ENCODE results near the gene IRF2BP2. TPM values are rescaled to one million over a fixed set of nuclear protein-coding genes. Genes with fewer than 3 reads are reported as not detected.

The IRF2BP2 gene
- total and polyA plus RNA-seq, 2 of the 13 experiments (the other 11 are each of a cell fraction or from before 2014, with no cell fraction given), result 140 to 147 TPM

GRCh38 chr1:234602334-234603220 lies 7.4 kb downstream of the IRF2BP2 start (continued):
- TF ChIP-seq SMAD1 (CRISPR knock-in tag; IDR thresholded peaks at IDR 0.05; ENCODE audit: borderline replicate concordance, low read depth), result no peak
- TF ChIP-seq KLF11 (CRISPR knock-in tag; IDR thresholded peaks at IDR 0.05), result no peak
- TF ChIP-seq POLR2AphosphoS5 (IDR thresholded peaks at IDR 0.05; ENCODE audit: low read depth, low read length), result peak; percentile 87
- peak; percentile 5 for TF ChIP-seq HNRNPK (IDR thresholded peaks at IDR 0.05; ENCODE audit: low read depth, low read length, poor library complexity, severe bottlenecking)
- no peak; the same call in 1 of the 2 replicates for TF ChIP-seq ZZZ3 (CRISPR knock-in tag; IDR thresholded peaks at IDR 0.05; ENCODE audit: borderline replicate concordance)
- TF ChIP-seq ZNF747 (CRISPR knock-in tag; IDR thresholded peaks at IDR 0.05; ENCODE audit: borderline replicate concordance), result 0 out of 2 replicates have a peak, but pooled peaks have one; percentile 45
- no peak for TF ChIP-seq PHF8 (CRISPR knock-in tag; IDR thresholded peaks at IDR 0.05)
- no peak for TF ChIP-seq HCFC1 (IDR thresholded peaks at IDR 0.05; ENCODE audit: low read depth, low read length)
- no peak for TF ChIP-seq ARID2 (CRISPR knock-in tag; IDR thresholded peaks at IDR 0.05; ENCODE audit: borderline replicate concordance)
- peak; percentile 49; the same call in 1 of the 2 replicates for TF ChIP-seq ELF1 (CRISPR knock-in tag; IDR thresholded peaks at IDR 0.05)
- no peak for TF ChIP-seq ZNF230 (CRISPR knock-in tag; IDR thresholded peaks at IDR 0.05)
- no peak for TF ChIP-seq SRSF1 (optimal IDR thresholded peaks at IDR 0.05; ENCODE audit: low read depth, low read length)
- peak; percentile 61 for TF ChIP-seq HDAC1 (CRISPR knock-in tag; IDR thresholded peaks at IDR 0.05)
- no peak for TF ChIP-seq HHEX (CRISPR knock-in tag; IDR thresholded peaks at IDR 0.05)
- no peak for TF ChIP-seq ZNF20 (CRISPR knock-in tag; IDR thresholded peaks at IDR 0.05)
- no peak for TF ChIP-seq RCOR2 (CRISPR knock-in tag; IDR thresholded peaks at IDR 0.05)
- TF ChIP-seq CBX1 (IDR thresholded peaks at IDR 0.05; ENCODE audit: low read depth), result peak; percentile 69
- TF ChIP-seq KLF13 (CRISPR knock-in tag; IDR thresholded peaks at IDR 0.05), result no peak
- TF ChIP-seq FOXA1 (IDR thresholded peaks at IDR 0.05), result no peak
- peak; percentile 79 for TF ChIP-seq FOXA1 (CRISPR knock-in tag; IDR thresholded peaks at IDR 0.05)
- no peak for TF ChIP-seq ZFP36L1 (CRISPR knock-in tag; IDR thresholded peaks at IDR 0.05)
- TF ChIP-seq, protein P1, sequence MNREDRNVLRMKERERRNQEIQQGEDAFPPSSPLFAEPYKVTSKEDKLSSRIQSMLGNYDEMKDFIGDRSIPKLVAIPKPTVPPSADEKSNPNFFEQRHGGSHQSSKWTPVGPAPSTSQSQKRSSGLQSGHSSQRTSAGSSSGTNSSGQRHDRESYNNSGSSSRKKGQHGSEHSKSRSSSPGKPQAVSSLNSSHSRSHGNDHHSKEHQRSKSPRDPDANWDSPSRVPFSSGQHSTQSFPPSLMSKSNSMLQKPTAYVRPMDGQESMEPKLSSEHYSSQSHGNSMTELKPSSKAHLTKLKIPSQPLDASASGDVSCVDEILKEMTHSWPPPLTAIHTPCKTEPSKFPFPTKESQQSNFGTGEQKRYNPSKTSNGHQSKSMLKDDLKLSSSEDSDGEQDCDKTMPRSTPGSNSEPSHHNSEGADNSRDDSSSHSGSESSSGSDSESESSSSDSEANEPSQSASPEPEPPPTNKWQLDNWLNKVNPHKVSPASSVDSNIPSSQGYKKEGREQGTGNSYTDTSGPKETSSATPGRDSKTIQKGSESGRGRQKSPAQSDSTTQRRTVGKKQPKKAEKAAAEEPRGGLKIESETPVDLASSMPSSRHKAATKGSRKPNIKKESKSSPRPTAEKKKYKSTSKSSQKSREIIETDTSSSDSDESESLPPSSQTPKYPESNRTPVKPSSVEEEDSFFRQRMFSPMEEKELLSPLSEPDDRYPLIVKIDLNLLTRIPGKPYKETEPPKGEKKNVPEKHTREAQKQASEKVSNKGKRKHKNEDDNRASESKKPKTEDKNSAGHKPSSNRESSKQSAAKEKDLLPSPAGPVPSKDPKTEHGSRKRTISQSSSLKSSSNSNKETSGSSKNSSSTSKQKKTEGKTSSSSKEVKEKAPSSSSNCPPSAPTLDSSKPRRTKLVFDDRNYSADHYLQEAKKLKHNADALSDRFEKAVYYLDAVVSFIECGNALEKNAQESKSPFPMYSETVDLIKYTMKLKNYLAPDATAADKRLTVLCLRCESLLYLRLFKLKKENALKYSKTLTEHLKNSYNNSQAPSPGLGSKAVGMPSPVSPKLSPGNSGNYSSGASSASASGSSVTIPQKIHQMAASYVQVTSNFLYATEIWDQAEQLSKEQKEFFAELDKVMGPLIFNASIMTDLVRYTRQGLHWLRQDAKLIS (CRISPR knock-in tag; IDR thresholded peaks at IDR 0.05), result peak; percentile 96; the same call in 1 of the 2 replicates
- peak; percentile 83 for TF ChIP-seq RBFOX2 (IDR thresholded peaks at IDR 0.05; ENCODE audit: low read depth, low read length)
- no peak for TF ChIP-seq AGO1 (IDR thresholded peaks at IDR 0.05; ENCODE audit: low read depth, low read length, poor library complexity, severe bottlenecking)
- no peak; the same call in 1 of the 2 replicates for TF ChIP-seq ZNF136 (CRISPR knock-in tag; IDR thresholded peaks at IDR 0.05; ENCODE audit: low read depth)
- TF ChIP-seq NCOR1 (IDR thresholded peaks at IDR 0.05; ENCODE audit: borderline replicate concordance, low read length), result peak; percentile 83; the same call in 1 of the 2 replicates
- TF ChIP-seq MYPOP (CRISPR knock-in tag; IDR thresholded peaks at IDR 0.05), result 0 out of 2 replicates have a peak, but pooled peaks have one; percentile 21

Data from HepG2 (cell line).